H1 (cell line): ENCODE data around the gene RNF183. TPM values are rescaled to one million over a fixed set of nuclear protein-coding genes. Genes with fewer than 3 reads are reported as not detected.
A peak's percentile ranks its signal among the peaks of the same experiment; 100 is the strongest.

Experiments used
- CBX8 ChIP-seq: fragments of 300-800, 300-1000 bp; sonication (generic); IDR thresholded peaks from 2 replicates; pipeline ENCODE4 v1.7.1; 2016; ENCODE audit warnings: low read depth, low read length, borderline replicate concordance
- CHD2 ChIP-seq: IDR thresholded peaks from 2 replicates; pipeline ENCODE4 v1.6.1; 2012; ENCODE audit warnings: low read length, improper control_type of control experiment
- CTBP2 ChIP-seq: IDR thresholded peaks from 2 replicates; pipeline ENCODE4 v1.7.0; 2011; ENCODE audit warnings: borderline replicate concordance, mild to moderate bottlenecking, moderate library complexity, mixed read lengths, low read length; ENCODE audit not compliant: insufficient read depth, insufficient read length
- EGR1 ChIP-seq: IDR thresholded peaks from 2 replicates; pipeline ENCODE4 v1.6.1; 2011; ENCODE audit warnings: low read depth, low read length, borderline replicate concordance
- EP300 ChIP-seq, 2 experiments: IDR thresholded peaks; 1 replicate in 1 of 2; 2 replicates in 1 of 2; pipeline ENCODE4 v1.6.1; 2011 to 2012; ENCODE audit warnings: low read depth in 2 of 2, low read length in 2 of 2, mild to moderate bottlenecking in 2 of 2, borderline replicate concordance in 1 of 2, inconsistent platforms in 1 of 2, moderate library complexity in 1 of 2
- EZH2 ChIP-seq: fragments of 200-600 bp; sonication (generic); IDR thresholded peaks from 2 replicates; pipeline ENCODE4 v1.7.1; 2012; ENCODE audit warnings: low read depth, mild to moderate bottlenecking, moderate library complexity, low read length, inconsistent platforms; ENCODE audit not compliant: severe bottlenecking
- FOSL1 ChIP-seq: IDR thresholded peaks from 2 replicates; pipeline ENCODE4 v1.6.1; 2011; ENCODE audit warnings: mild to moderate bottlenecking, low read depth, low read length, moderate library complexity; ENCODE audit not compliant: insufficient read depth
- JUND ChIP-seq: IDR thresholded peaks from 2 replicates; pipeline ENCODE4 v1.6.1; 2011; ENCODE audit warnings: mild to moderate bottlenecking, improper control_type of control experiment, low read length
- PHF8 ChIP-seq: fragments of 200-600 bp; sonication (generic); conservative IDR thresholded peaks from 2 replicates; pipeline ENCODE4 v1.7.1; 2012; ENCODE audit warnings: low read depth, mild to moderate bottlenecking, inconsistent platforms, low read length, moderate library complexity
- POLR2AphosphoS5 ChIP-seq: IDR thresholded peaks from 2 replicates; pipeline ENCODE4 v1.6.1; 2011; ENCODE audit warnings: low read depth, low read length
- RBBP5 ChIP-seq: IDR thresholded peaks from 2 replicates; pipeline ENCODE4 v1.7.1; 2012; ENCODE audit warnings: low read depth, mild to moderate bottlenecking, inconsistent platforms, low read length, moderate library complexity, borderline replicate concordance
- RNF2 ChIP-seq: fragments of 200-900, 300-1000 bp; sonication (generic); IDR thresholded peaks from 2 replicates; pipeline ENCODE4 v1.7.1; 2016; ENCODE audit warnings: borderline replicate concordance, low read depth, mild to moderate bottlenecking, antibody characterized with exemption, low read length; ENCODE audit not compliant: poor library complexity, severe bottlenecking; ENCODE audit errors: missing control alignments
- SIX5 ChIP-seq: IDR thresholded peaks from 2 replicates; pipeline ENCODE4 v1.6.1; 2011; ENCODE audit warnings: mild to moderate bottlenecking, low read depth, low read length
- SP2 ChIP-seq: IDR thresholded peaks from 2 replicates; pipeline ENCODE4 v1.6.1; 2012; ENCODE audit warnings: mild to moderate bottlenecking, low read length, inconsistent platforms
- SP4 ChIP-seq: IDR thresholded peaks from 2 replicates; pipeline ENCODE4 v1.6.1; 2012; ENCODE audit warnings: low read length, inconsistent platforms
- SRF ChIP-seq: IDR thresholded peaks from 2 replicates; pipeline ENCODE4 v1.6.1; 2011; ENCODE audit warnings: mild to moderate bottlenecking, low read depth, low read length, moderate library complexity
- TEAD4 ChIP-seq: IDR thresholded peaks from 2 replicates; pipeline ENCODE4 v1.6.1; 2012; ENCODE audit warnings: low read depth, low read length, inconsistent platforms, mixed read lengths
- YY1 ChIP-seq: IDR thresholded peaks from 2 replicates; pipeline ENCODE4 v1.6.1; 2011; ENCODE audit warnings: low read depth, mild to moderate bottlenecking, low read length
- ZNF274 ChIP-seq: IDR thresholded peaks from 2 replicates; pipeline ENCODE4 v1.7.0; 2012; ENCODE audit warnings: low read length, borderline replicate concordance; ENCODE audit errors: extremely low read depth
- polyA plus RNA-seq, 7 experiments: library from polyadenylated mRNA; depleted of rRNA in 3 of 7; stranded (reverse) in 5 of 7; unstranded in 2 of 7; fragments of >200 nt in 5 of 7; fragments of 200-250 nt in 2 of 7; gene quantifications; 1 replicate in 5 of 7; 2 replicates in 1 of 7; 4 replicates in 1 of 7; pipeline versions ENCODE4 v1.2.1 to v1.2.3, GENCODE V29; 2011 to 2013; ENCODE audit warnings: missing spikeins in 2 of 7, mixed read lengths in 2 of 7
- total RNA-seq: library from RNA; stranded (reverse); fragmentation: NEBNext Ultra II Directional; extraction: Animal tissue kit (Norgen Biotek cat#: 25700); gene quantifications from 2 replicates; pipeline ENCODE4 v1.2.1, GENCODE V29; 2021
- TF ChIP-seq, protein P1 (sequence below), 3 experiments: IDR thresholded peaks; 1 replicate in 2 of 3; 2 replicates in 1 of 3; pipeline versions ENCODE4 v1.5.1 to v1.6.1; 2011; ENCODE audit warnings: low read length in 3 of 3, mild to moderate bottlenecking in 3 of 3, inconsistent platforms in 2 of 3, low read depth in 1 of 3, moderate library complexity in 1 of 3; ENCODE audit not compliant: insufficient read depth in 1 of 3; ENCODE audit errors: control extremely low read depth in 1 of 3
- TF ChIP-seq, protein P2 (sequence below): IDR thresholded peaks from 2 replicates; pipeline ENCODE4 v1.6.1; 2012; ENCODE audit warnings: inconsistent platforms

RNF183 gene
- total and polyA plus RNA-seq, 2 of the 8 experiments (the other 6 are each of a cell fraction or from before 2014, with no cell fraction given), result 0.15 TPM; not detected in 1

DNA sequence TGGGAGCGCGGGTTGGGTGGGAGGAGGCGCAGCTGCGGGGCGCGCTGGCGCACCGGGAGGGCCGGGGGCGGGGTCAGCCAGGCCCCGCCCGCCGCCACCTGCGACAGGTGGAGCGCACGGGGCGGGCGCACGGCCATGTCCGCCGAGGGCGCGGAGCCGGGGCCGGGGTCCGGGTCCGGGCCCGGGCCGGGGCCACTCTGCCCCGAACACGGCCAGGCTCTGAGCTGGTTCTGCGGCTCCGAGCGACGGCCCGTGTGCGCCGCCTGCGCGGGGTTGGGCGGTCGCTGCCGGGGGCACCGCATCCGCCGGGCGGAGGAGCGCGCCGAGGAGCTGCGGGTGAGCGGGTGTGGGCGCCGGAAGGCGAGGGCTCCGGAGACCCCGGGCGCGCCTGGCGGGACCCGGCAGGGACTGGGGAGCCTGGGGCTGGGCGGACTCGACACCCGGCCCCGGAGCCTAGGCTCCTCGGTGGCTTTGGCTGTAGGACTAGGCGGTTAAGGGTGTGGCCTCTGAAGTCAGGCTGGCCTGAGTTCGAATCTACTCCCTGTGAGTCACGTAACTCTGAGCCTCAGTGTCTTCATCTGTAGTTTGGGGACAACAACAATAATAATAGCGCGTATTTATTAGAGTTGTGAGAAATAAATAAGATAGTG is 46.4 kb upstream of the RNF183 start, which contains the start of gene BSPRY (continued):
- TF ChIP-seq, protein P1, sequence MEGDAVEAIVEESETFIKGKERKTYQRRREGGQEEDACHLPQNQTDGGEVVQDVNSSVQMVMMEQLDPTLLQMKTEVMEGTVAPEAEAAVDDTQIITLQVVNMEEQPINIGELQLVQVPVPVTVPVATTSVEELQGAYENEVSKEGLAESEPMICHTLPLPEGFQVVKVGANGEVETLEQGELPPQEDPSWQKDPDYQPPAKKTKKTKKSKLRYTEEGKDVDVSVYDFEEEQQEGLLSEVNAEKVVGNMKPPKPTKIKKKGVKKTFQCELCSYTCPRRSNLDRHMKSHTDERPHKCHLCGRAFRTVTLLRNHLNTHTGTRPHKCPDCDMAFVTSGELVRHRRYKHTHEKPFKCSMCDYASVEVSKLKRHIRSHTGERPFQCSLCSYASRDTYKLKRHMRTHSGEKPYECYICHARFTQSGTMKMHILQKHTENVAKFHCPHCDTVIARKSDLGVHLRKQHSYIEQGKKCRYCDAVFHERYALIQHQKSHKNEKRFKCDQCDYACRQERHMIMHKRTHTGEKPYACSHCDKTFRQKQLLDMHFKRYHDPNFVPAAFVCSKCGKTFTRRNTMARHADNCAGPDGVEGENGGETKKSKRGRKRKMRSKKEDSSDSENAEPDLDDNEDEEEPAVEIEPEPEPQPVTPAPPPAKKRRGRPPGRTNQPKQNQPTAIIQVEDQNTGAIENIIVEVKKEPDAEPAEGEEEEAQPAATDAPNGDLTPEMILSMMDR (IDR thresholded peaks at IDR 0.05; ENCODE audit: control extremely low read depth in 1 of 3, insufficient read depth in 1 of 3, low read depth in 1 of 3, low read length in 3 of 3), result no peak
- TF ChIP-seq CTBP2, result no peak
- TF ChIP-seq PHF8, result peak; percentile 66
- peak; percentile 13 for TF ChIP-seq EZH2
- no peak for TF ChIP-seq POLR2AphosphoS5
- no peak for TF ChIP-seq RNF2
- peak; percentile 47; the same call in 1 of the 2 replicates for TF ChIP-seq YY1
- TF ChIP-seq CHD2, result no peak
- TF ChIP-seq SP2, result no peak
- TF ChIP-seq ZNF274, result no peak
- peak; percentile 56; the same call in 1 of the 2 replicates for TF ChIP-seq JUND
- TF ChIP-seq, protein P2, sequence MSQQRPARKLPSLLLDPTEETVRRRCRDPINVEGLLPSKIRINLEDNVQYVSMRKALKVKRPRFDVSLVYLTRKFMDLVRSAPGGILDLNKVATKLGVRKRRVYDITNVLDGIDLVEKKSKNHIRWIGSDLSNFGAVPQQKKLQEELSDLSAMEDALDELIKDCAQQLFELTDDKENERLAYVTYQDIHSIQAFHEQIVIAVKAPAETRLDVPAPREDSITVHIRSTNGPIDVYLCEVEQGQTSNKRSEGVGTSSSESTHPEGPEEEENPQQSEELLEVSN, result 0 out of 2 replicates have a peak, but pooled peaks have one; percentile 14
- TF ChIP-seq TEAD4, result no peak
- TF ChIP-seq FOSL1, result no peak
- peak; percentile 72; the same call in 1 of the 2 replicates for TF ChIP-seq RBBP5
- TF ChIP-seq EGR1, result no peak
- no peak for TF ChIP-seq CBX8
- TF ChIP-seq EP300 (IDR thresholded peaks at IDR 0.05; ENCODE audit: borderline replicate concordance in 1 of 2, low read depth in 2 of 2, low read length in 2 of 2), result no peak
- no peak for TF ChIP-seq SP4
- TF ChIP-seq SRF, result no peak
- TF ChIP-seq SIX5, result no peak
